Melanocyte of skin (primary cell): ENCODE measurements around the gene SCGB3A2. TPM values are rescaled to one million over a fixed set of nuclear protein-coding genes. Genes with fewer than 3 reads are reported as not detected.

ENCODE experiments used
- total RNA-seq, 2 donors: library from RNA; depleted of rRNA; stranded (reverse); fragments of >200 nt; gene quantifications; 2 replicates each; pipeline ENCODE4 v1.2.3, GENCODE V29; 2012

SCGB3A2 gene
- total RNA-seq, result not detected

GRCh38 chr5:147878066-147878759, at the start of gene SCGB3A2:
TSS of gene SCGB3A2 (plus strand) at chr5:147878711. CDS start at chr5:147878804, 93 bp downstream.

GRCh38 chr5:147831465-147831864, 47.0 kb upstream of the SCGB3A2 start, which contains the start of gene SPINK1:
TSS of gene SPINK1 (minus strand) at chr5:147831671. CDS start at chr5:147831577, 94 bp downstream.

GRCh38 chr5:147906326-147907095, 28.0 kb downstream of the SCGB3A2 start, which contains the start of gene C5orf46:
TSS of gene C5orf46 (minus strand) at chr5:147906538. CDS start at chr5:147906501, 37 bp downstream.

Other genes with a start within 250 kb of the SCGB3A2 start
- under 1 TPM; under 0.01 to 0.34 TPM for gene JAKMIP2, start 96.0 kb upstream of the SCGB3A2 start, total RNA-seq
- under 1 TPM in 1 of 2 donors, not detected in 1; 1.00 TPM for gene SPINK1, start 47.0 kb upstream of the SCGB3A2 start, total RNA-seq
- gene C5orf46, start 27.8 kb downstream of the SCGB3A2 start, total RNA-seq, result not detected
- not detected for gene SPINK5, start 185.3 kb downstream of the SCGB3A2 start, total RNA-seq